KMS-11 (cell line): ENCODE data around the gene SYT17.

Experiments used
- H2AFZ ChIP-seq: fragments of 200-600 bp; sonication (generic); 2 replicates; pipeline ENCODE4 v1.6.1; 2016; ENCODE audit warnings: antibody characterized with exemption, mixed run types, low read depth
- H3K27ac ChIP-seq: fragments of 200-600 bp; sonication (generic); 2 replicates; pipeline ENCODE4 v1.6.1; 2016; ENCODE audit warnings: mild to moderate bottlenecking, mixed run types
- H3K27me3 ChIP-seq: fragments of 200-600 bp; sonication (generic); 2 replicates; pipeline ENCODE4 v1.6.1; 2017; ENCODE audit warnings: mild to moderate bottlenecking, low read depth, mixed run types, moderate library complexity; ENCODE audit not compliant: insufficient read depth
- H3K36me3 ChIP-seq: fragments of 200-600 bp; sonication (generic); 2 replicates; pipeline ENCODE4 v1.6.1; 2017; ENCODE audit warnings: mild to moderate bottlenecking, mixed run types; ENCODE audit not compliant: insufficient read depth
- H3K4me1 ChIP-seq: fragments of 200-600 bp; sonication (generic); 2 replicates; pipeline ENCODE4 v1.6.1; 2016; ENCODE audit warnings: mild to moderate bottlenecking, low read depth, mixed run types; ENCODE audit not compliant: poor library complexity, severe bottlenecking
- H3K4me2 ChIP-seq: fragments of 200-600 bp; sonication (generic); 2 replicates; pipeline ENCODE4 v1.7.0; 2016; ENCODE audit warnings: mild to moderate bottlenecking, mixed run types
- H3K4me3 ChIP-seq: fragments of 200-600 bp; sonication (generic); IDR thresholded peaks from 2 replicates; pipeline ENCODE4 v1.6.1; 2017; ENCODE audit warnings: low read depth, low read length, mixed read lengths; ENCODE audit not compliant: insufficient read depth
- H3K79me2 ChIP-seq: fragments of 200-600 bp; sonication (generic); 2 replicates; pipeline ENCODE4 v1.6.1; 2016; ENCODE audit warnings: low read depth, mixed run types; ENCODE audit not compliant: insufficient read depth
- H3K9ac ChIP-seq: fragments of 200-600 bp; sonication (generic); 2 replicates; pipeline ENCODE4 v1.6.1; 2016; ENCODE audit warnings: mild to moderate bottlenecking, mixed run types
- H4K20me1 ChIP-seq: fragments of 200-600 bp; sonication (generic); 2 replicates; pipeline ENCODE4 v1.6.1; 2016; ENCODE audit warnings: mild to moderate bottlenecking, mixed run types; ENCODE audit not compliant: insufficient read depth
- CTCF ChIP-seq: fragments of 200-600 bp; sonication (generic); conservative IDR thresholded peaks from 2 replicates; pipeline ENCODE4 v1.6.1; 2017; ENCODE audit warnings: low read depth, mild to moderate bottlenecking, antibody characterized with exemption, low read length, moderate library complexity, mixed read lengths

The SYT17 gene

GRCh38 chr16:19304750-19305149, 136.7 kb downstream of the SYT17 start:
- Histone ChIP-seq H3K27me3 (no peaks in the 10 kb centered on the region), H2AFZ (no peak overlapping the region), H3K4me2 (no peak overlapping the region), H3K4me3 (no peak overlapping the region), H3K36me3 (no peaks in the 10 kb centered on the region), H3K79me2 (no peaks in the 10 kb centered on the region), H3K9ac (no peak overlapping the region), H4K20me1 (no peaks in the 10 kb centered on the region), H3K4me1 (no peaks in the 10 kb centered on the region), H3K27ac (no peak overlapping the region)
- no peak for TF ChIP-seq CTCF

- Histone ChIP-seq H3K27me3 (no peaks in the 10 kb centered on the region), H3K79me2 (no peaks in the 10 kb centered on the region), H3K27ac (no peak overlapping the region), H3K9ac (no peak overlapping the region), H3K4me3 (no peak overlapping the region), H4K20me1 (no peaks in the 10 kb centered on the region), H2AFZ (no peak overlapping the region), H3K4me2 (no peak overlapping the region), H3K4me1 (no peaks in the 10 kb centered on the region), H3K36me3 (no peaks in the 10 kb centered on the region)
- TF ChIP-seq CTCF: no peak
Measured at GRCh38 chr16:19305443-19305842, 137.4 kb downstream of the SYT17 start.

- Histone ChIP-seq H3K4me3 (no peak overlapping the region), H3K27ac (no peak overlapping the region), H3K9ac (no peak overlapping the region), H3K36me3 (no peaks in the 10 kb centered on the region), H4K20me1 (no peaks in the 10 kb centered on the region), H3K4me2 (no peak overlapping the region), H3K4me1 (no peaks in the 10 kb centered on the region), H3K27me3 (no peaks in the 10 kb centered on the region), H2AFZ (no peak overlapping the region), H3K79me2 (no peaks in the 10 kb centered on the region)
- no peak for TF ChIP-seq CTCF
Measured at GRCh38 chr16:19307587-19308241, 139.7 kb downstream of the SYT17 start.

- Histone ChIP-seq H4K20me1 (no peaks in the 10 kb centered on the region), H3K36me3 (no peaks in the 10 kb centered on the region), H3K4me1 (no peaks in the 10 kb centered on the region), H3K4me2 (no peak overlapping the region), H3K27ac (no peak overlapping the region), H3K9ac (no peak overlapping the region), H2AFZ (no peak overlapping the region), H3K79me2 (no peaks in the 10 kb centered on the region), H3K27me3 (no peaks in the 10 kb centered on the region), H3K4me3 (no peak overlapping the region)
- no peak for TF ChIP-seq CTCF
Measured at GRCh38 chr16:19308392-19308791, 140.4 kb downstream of the SYT17 start.
